ENCODE measurements around the gene SAPCD1.

SAPCD1 gene

GRCh38 chr6:31729515-31729978 is 32.9 kb upstream of the SAPCD1 start:
- DNase-seq: peak; percentile 85
- peak; percentile 61 for ATAC-seq

GRCh38 chr6:31729979-31730630 is 32.4 kb upstream of the SAPCD1 start:
- peak; percentile 82 for DNase-seq
- ATAC-seq: peak; percentile 60

- DNase-seq: no peak
- ATAC-seq: no peak
These were observed 31.8 kb upstream of the SAPCD1 start for GRCh38 chr6:31730631-31731086.

GRCh38 chr6:31732029-31732428 is 30.4 kb upstream of the SAPCD1 start:
- DNase-seq (no peak), ATAC-seq (no peak)

- ATAC-seq (no peak), DNase-seq (no peak)
These were observed 28.7 kb upstream of the SAPCD1 start for GRCh38 chr6:31733734-31734133.

- DNase-seq (no peak), ATAC-seq (peak; percentile 53)
These were observed 28.1 kb upstream of the SAPCD1 start for GRCh38 chr6:31734247-31734820.

GRCh38 chr6:31734821-31735406 is 27.5 kb upstream of the SAPCD1 start:
- ATAC-seq (no peak), DNase-seq (peak; percentile 70)

GRCh38 chr6:31736021-31736767 is 26.3 kb upstream of the SAPCD1 start, which contains the start of gene CLIC1:
TSS of gene CLIC1 (minus strand) at chr6:31736530. CDS start at chr6:31736300, 230 bp downstream.
- ATAC-seq: peak; percentile 53
- DNase-seq: peak; percentile 90

- ATAC-seq (no peak), DNase-seq (peak; percentile 27)
These were observed 25.6 kb upstream of the SAPCD1 start for GRCh38 chr6:31736768-31737314.

- no peak for DNase-seq
- no peak for ATAC-seq
These were observed 25.0 kb upstream of the SAPCD1 start for GRCh38 chr6:31737315-31737990.

- DNase-seq (peak; percentile 70), ATAC-seq (peak; percentile 7)
These were observed 24.2 kb upstream of the SAPCD1 start for GRCh38 chr6:31737991-31738979.

- ATAC-seq (peak; percentile 87), DNase-seq (peak; percentile 98)
These were observed 22.6 kb upstream of the SAPCD1 start, which contains the start of gene MSH5 for GRCh38 chr6:31739639-31740396. TSS of gene MSH5 (plus strand) at chr6:31740005. CDS start at chr6:31740467, 462 bp downstream.

GRCh38 chr6:31740397-31741223 is 21.8 kb upstream of the SAPCD1 start:
- ATAC-seq (no peak), DNase-seq (no peak)

GRCh38 chr6:31741815-31742214 is 20.6 kb upstream of the SAPCD1 start:
- DNase-seq (no peak), ATAC-seq (no peak)

- DNase-seq (no peak), ATAC-seq (no peak)
These were observed 19.6 kb upstream of the SAPCD1 start for GRCh38 chr6:31742894-31743293.

- ATAC-seq (no peak), DNase-seq (no peak)
These were observed 18.0 kb upstream of the SAPCD1 start for GRCh38 chr6:31744422-31744821.

GRCh38 chr6:31749301-31750036 is 13.0 kb upstream of the SAPCD1 start:
- ATAC-seq (no peak), DNase-seq (no peak)

Measured in stimulated activated naive CD8-positive, alpha-beta T cell treated with anti-CD3 and anti-CD28 coated beads, Interleukin-15, Interleukin-2, amounts not matched to agents 100 U/mL and 50 U/mL, for 24 hours (primary cell).